KOPT-K1 (cell line): ENCODE results near the gene BIRC5.

ENCODE experiments used
- H3K27ac ChIP-seq: fragments of 200-600 bp; sonication (generic); 2 replicates; pipeline ENCODE4 v1.5.1; 2016; ENCODE audit warnings: antibody characterized with exemption, mild to moderate bottlenecking, low read depth, low read length; ENCODE audit not compliant: poor library complexity, severe bottlenecking
- H3K36me3 ChIP-seq: fragments of 200-600 bp; sonication (generic); 2 replicates; pipeline ENCODE4 v1.5.1; 2017; ENCODE audit warnings: antibody characterized with exemption, mild to moderate bottlenecking, low read length, moderate library complexity; ENCODE audit not compliant: insufficient read depth
- H3K9me3 ChIP-seq: fragments of 200-600 bp; sonication (generic); 2 replicates; pipeline ENCODE4 v1.5.1; 2017; ENCODE audit warnings: antibody characterized with exemption, low read length, mild to moderate bottlenecking; ENCODE audit not compliant: insufficient read depth, poor library complexity, severe bottlenecking

The BIRC5 gene

GRCh38 chr17:78202666-78203065 lies 11.4 kb upstream of the BIRC5 start:
- Histone ChIP-seq H3K36me3 (no peaks in the 10 kb centered on the region; the same call in 1 of the 2 replicates), H3K9me3 (no peaks in the 10 kb centered on the region), H3K27ac (no peak overlapping the region)

DNA sequence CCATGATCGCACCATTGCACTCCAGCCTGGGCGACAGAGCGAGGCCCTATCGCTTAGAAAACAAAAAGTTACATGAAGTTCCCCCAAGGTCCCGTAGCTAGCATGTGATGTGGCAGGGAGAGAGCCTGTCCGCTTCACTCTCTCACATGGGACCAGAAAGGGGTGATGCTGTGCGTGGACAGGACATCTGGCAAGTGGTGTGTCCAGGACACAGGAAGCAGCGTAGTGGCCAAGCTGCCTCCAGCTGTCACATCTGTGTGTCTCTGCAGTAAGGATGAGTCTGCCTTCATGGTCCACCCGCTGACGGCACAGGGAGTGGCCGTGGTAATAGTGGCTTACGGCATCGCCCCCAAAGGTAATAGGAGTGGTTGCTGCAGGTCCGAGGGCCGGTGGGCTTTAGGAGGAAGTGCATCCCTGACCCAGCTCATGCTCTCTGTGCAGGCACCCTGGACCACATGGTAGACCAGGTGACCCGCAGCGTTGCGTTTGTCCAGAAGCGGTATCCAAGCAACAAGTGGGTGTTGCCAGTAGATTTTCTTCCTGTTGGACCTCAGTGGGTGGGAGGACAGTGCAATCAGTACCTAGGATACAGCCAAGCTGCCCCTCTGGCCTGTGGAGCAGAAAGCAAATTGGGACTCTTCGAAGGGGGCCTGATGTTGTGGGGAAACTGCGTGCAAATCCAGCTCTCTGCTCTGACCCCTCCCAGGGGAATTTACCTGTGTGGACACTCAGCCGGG lies 9.5 kb upstream of the BIRC5 start:
- Histone ChIP-seq H3K9me3 (no peaks in the 10 kb centered on the region), H3K36me3 (no peaks in the 10 kb centered on the region; the same call in 1 of the 2 replicates), H3K27ac (no peak overlapping the region)

DNA sequence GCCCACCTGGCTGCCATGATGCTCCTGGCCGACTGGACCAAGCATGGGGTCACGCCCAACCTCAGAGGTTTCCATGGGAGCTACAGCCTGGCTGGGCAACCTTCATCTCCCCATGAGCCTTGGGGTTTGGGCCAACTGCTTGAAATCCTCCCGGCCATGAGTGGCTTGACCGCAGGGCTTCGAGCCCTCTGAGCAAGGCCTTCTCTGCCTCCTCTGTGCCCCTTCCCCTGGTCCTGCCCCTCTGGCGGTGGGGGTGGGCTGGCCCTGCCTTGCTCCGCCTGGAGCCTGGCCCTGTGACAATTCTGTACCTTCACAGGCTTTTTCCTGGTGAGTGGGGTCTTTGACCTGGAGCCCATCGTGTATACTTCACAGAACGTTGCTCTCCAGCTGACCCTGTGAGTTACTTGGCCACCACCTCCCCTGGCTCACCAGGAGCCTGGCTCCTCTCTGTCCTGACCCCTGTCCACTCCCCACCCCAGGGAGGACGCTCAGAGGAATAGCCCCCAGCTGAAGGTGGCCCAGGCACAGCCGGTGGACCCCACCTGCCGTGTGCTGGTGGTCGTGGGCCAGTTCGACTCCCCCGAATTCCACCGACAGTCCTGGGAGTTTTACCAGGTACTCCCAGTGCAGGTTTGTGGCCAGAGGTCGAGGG lies 8.8 kb upstream of the BIRC5 start:
- Histone ChIP-seq H3K9me3 (no peaks in the 10 kb centered on the region), H3K36me3 (no peaks in the 10 kb centered on the region; the same call in 1 of the 2 replicates), H3K27ac (no peak overlapping the region)

GRCh38 chr17:78206298-78206697 lies 7.8 kb upstream of the BIRC5 start:
- H3K27ac ChIP-seq: no peak overlapping the region
- H3K36me3 ChIP-seq: no peaks in the 10 kb centered on the region; the same call in 1 of the 2 replicates
- no peaks in the 10 kb centered on the region for H3K9me3 ChIP-seq

GRCh38 chr17:78208486-78208885 lies 5.6 kb upstream of the BIRC5 start:
- Histone ChIP-seq H3K27ac (no peak overlapping the region), H3K9me3 (no peaks in the 10 kb centered on the region), H3K36me3 (no peaks in the 10 kb centered on the region; the same call in 1 of the 2 replicates)

- H3K27ac ChIP-seq: no peak overlapping the region
- no peaks in the 10 kb centered on the region; the same call in 1 of the 2 replicates for H3K36me3 ChIP-seq
- no peaks in the 10 kb centered on the region for H3K9me3 ChIP-seq
Measured at GRCh38 chr17:78210111-78210510, 3.9 kb upstream of the BIRC5 start.

DNA sequence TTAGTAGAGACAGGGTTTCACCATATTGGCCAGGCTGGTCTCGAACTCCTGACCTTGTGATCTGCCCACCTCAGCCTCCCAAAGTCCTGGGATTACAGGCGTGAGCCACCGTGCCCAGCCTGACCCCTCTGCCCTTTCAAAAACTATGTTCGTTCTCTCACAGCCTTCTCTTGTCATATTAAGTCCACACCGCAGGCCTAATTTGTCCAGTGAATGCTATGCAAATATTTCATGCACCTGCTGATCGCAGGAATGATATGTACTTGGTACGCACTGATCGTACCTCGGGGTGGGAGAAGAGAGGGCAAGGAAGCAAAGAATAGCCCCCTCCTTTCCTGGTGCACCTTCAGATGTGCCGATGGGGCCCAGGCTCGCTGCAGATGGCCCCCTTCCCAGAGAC lies 3.0 kb upstream of the BIRC5 start:
- H3K36me3 ChIP-seq: peaks cover 8% of the 10 kb centered on the region
- H3K27ac ChIP-seq: no peak overlapping the region
- H3K9me3 ChIP-seq: no peaks in the 10 kb centered on the region

- peak overlapping the region; percentile 97 for H3K27ac ChIP-seq
- peaks cover 44% of the 10 kb centered on the region for H3K36me3 ChIP-seq
- H3K9me3 ChIP-seq: no peaks in the 10 kb centered on the region
Measured at GRCh38 chr17:78214706-78215061, 631 bp downstream of the BIRC5 start.

DNA sequence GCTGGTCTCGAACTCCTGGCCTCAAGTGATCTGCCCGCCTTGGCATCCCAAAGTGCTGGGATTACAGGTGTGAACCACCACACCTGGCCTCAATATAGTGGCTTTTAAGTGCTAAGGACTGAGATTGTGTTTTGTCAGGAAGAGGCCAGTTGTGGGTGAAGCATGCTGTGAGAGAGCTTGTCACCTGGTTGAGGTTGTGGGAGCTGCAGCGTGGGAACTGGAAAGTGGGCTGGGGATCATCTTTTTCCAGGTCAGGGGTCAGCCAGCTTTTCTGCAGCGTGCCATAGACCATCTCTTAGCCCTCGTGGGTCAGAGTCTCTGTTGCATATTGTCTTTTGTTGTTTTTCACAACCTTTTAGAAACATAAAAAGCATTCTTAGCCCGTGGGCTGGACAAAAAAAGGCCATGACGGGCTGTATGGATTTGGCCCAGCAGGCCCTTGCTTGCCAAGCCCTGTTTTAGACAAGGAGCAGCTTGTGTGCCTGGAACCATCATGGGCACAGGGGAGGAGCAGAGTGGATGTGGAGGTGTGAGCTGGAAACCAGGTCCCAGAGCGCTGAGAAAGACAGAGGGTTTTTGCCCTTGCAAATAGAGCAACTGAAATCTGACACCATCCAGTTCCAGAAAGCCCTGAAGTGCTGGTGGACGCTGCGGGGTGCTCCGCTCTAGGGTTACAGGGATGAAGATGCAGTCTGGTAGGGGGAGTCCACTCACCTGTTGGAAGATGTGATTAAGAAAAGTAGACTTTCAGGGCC lies 5.5 kb downstream of the BIRC5 start:
- Histone ChIP-seq H3K27ac (no peak overlapping the region), H3K9me3 (no peaks in the 10 kb centered on the region), H3K36me3 (peaks cover 93% of the 10 kb centered on the region)

DNA sequence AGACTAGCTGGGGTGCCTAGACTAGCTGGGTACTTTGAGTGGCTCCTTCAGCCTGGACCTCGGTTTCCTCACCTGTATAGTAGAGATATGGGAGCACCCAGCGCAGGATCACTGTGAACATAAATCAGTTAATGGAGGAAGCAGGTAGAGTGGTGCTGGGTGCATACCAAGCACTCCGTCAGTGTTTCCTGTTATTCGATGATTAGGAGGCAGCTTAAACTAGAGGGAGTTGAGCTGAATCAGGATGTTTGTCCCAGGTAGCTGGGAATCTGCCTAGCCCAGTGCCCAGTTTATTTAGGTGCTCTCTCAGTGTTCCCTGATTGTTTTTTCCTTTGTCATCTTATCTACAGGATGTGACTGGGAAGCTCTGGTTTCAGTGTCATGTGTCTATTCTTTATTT lies 9.0 kb downstream of the BIRC5 start:
- no peaks in the 10 kb centered on the region for H3K9me3 ChIP-seq
- peaks cover 75% of the 10 kb centered on the region for H3K36me3 ChIP-seq

DNA sequence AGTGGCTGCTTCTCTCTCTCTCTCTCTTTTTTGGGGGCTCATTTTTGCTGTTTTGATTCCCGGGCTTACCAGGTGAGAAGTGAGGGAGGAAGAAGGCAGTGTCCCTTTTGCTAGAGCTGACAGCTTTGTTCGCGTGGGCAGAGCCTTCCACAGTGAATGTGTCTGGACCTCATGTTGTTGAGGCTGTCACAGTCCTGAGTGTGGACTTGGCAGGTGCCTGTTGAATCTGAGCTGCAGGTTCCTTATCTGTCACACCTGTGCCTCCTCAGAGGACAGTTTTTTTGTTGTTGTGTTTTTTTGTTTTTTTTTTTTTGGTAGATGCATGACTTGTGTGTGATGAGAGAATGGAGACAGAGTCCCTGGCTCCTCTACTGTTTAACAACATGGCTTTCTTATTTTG lies 9.7 kb downstream of the BIRC5 start:
- H3K9me3 ChIP-seq: no peaks in the 10 kb centered on the region
- H3K27ac ChIP-seq: no peak overlapping the region
- peaks cover 68% of the 10 kb centered on the region for H3K36me3 ChIP-seq

More for the DNA sequence above, 9.0 kb downstream of the BIRC5 start:
- no peak overlapping the region for H3K27ac ChIP-seq

- H3K36me3 ChIP-seq: peaks cover 61% of the 10 kb centered on the region
- no peak overlapping the region for H3K27ac ChIP-seq
Measured at GRCh38 chr17:78224231-78225087, 10.4 kb downstream of the BIRC5 start.

GRCh38 chr17:78225088-78225865 lies 11.2 kb downstream of the BIRC5 start:
- Histone ChIP-seq H3K27ac (no peak overlapping the region), H3K9me3 (no peaks in the 10 kb centered on the region), H3K36me3 (peaks cover 53% of the 10 kb centered on the region)

More at GRCh38 chr17:78224231-78225087, 10.4 kb downstream of the BIRC5 start:
- no peaks in the 10 kb centered on the region for H3K9me3 ChIP-seq
